Body of pancreas (tissue), 4 donors: ENCODE results near the gene EEFSEC. TPM values are rescaled to one million over a fixed set of nuclear protein-coding genes. Genes with fewer than 3 reads are reported as not detected.

ENCODE experiments used
- ATAC-seq: fragments of 150-250 bp; one replicate; pipeline ENCODE4 v1.9.1; 2016
- DNase-seq, 4 donors: peaks; one replicate each; pipeline ENCODE4 v3.0.0-alpha.2; 2019
- H3K27ac ChIP-seq, 4 donors: fragments of 200-600 bp; sonication (generic); 1 replicate in 3 of 4; 2 replicates in 1 of 4; pipeline versions ENCODE4 v1.5.1 to v1.6.1; 2016 to 2019; ENCODE audit warnings: mild to moderate bottlenecking in 1 of 4, mixed read lengths in 1 of 4, moderate library complexity in 1 of 4
- H3K27me3 ChIP-seq, 2 donors: fragments of 200-600 bp; sonication (generic); one replicate each; pipeline ENCODE4 v1.6.0; 2016; ENCODE audit warnings: mild to moderate bottlenecking in 1 of 2
- H3K36me3 ChIP-seq, 2 donors: fragments of 200-600 bp; sonication (generic); replicated peaks in 1 of 2; 2 replicates each; pipeline ENCODE4 v1.5.1; 2016; ENCODE audit warnings: low read depth in 2 of 2; ENCODE audit not compliant: insufficient read depth in 1 of 2
- H3K4me1 ChIP-seq: fragments of 200-600 bp; sonication (generic); one replicate; pipeline ENCODE4 v1.6.0; 2016
- H3K4me3 ChIP-seq, 2 donors: fragments of 200-600 bp; sonication (generic); 1 replicate in 1 of 2; 2 replicates in 1 of 2; pipeline ENCODE4 v1.5.1; 2016 to 2019
- H3K9me3 ChIP-seq, 3 donors: fragments of 200-600 bp; sonication (generic); 1 replicate in 2 of 3; 2 replicates in 1 of 3; pipeline ENCODE4 v1.5.1; 2016
- POLR2A ChIP-seq, 3 donors: fragments of 450-650 bp; IDR thresholded peaks; one replicate each; pipeline ENCODE4 v1.6.1; 2016; ENCODE audit warnings: antibody characterized with exemption in 3 of 3, mild to moderate bottlenecking in 2 of 3
- WGBS, 2 donors: methylation state at CpG; one replicate each; pipeline ENCODE4 v1.1.5; 2017; 5-methylcytosine and 5-hydroxymethylcytosine counted together
- intact Hi-C: fragments of 100-400 bp; cut with DNase I; formaldehyde crosslinking; loops from one replicate; pipeline ENCODE4 v1.15.1; 2023
- total RNA-seq, 2 donors: library from RNA; depleted of rRNA; stranded (reverse); fragments of >200 nt; gene quantifications; one replicate each; pipeline ENCODE4 v1.1.0, GENCODE V29; 2016
- TF ChIP-seq, protein P1 (sequence below), 7 experiments: fragments of 450-650 bp in 4 of 7; fragments of 200-600 bp in 3 of 7; sonication (generic) in 3 of 7; IDR thresholded peaks; one replicate each; pipeline ENCODE4 v1.5.1; 2016 to 2019; ENCODE audit warnings: antibody characterized with exemption in 7 of 7

The EEFSEC gene
- total RNA-seq, 2 donors from 2014 or later = 8.6 to 33.0 TPM

GRCh38 chr3:128397484-128397883, 244.2 kb downstream of the EEFSEC start:
- ATAC-seq = no peak
- TF ChIP-seq, protein P1, sequence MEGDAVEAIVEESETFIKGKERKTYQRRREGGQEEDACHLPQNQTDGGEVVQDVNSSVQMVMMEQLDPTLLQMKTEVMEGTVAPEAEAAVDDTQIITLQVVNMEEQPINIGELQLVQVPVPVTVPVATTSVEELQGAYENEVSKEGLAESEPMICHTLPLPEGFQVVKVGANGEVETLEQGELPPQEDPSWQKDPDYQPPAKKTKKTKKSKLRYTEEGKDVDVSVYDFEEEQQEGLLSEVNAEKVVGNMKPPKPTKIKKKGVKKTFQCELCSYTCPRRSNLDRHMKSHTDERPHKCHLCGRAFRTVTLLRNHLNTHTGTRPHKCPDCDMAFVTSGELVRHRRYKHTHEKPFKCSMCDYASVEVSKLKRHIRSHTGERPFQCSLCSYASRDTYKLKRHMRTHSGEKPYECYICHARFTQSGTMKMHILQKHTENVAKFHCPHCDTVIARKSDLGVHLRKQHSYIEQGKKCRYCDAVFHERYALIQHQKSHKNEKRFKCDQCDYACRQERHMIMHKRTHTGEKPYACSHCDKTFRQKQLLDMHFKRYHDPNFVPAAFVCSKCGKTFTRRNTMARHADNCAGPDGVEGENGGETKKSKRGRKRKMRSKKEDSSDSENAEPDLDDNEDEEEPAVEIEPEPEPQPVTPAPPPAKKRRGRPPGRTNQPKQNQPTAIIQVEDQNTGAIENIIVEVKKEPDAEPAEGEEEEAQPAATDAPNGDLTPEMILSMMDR (IDR thresholded peaks at IDR 0.05) = no peak
- TF ChIP-seq POLR2A (IDR thresholded peaks at IDR 0.05) = no peak
- WGBS, 2 donors = 60 to 84% methylated on average over 1 to 4 of the region's 5 CpGs
- Histone ChIP-seq H3K4me3 (no peak overlapping the region), H3K9me3 (no peaks in the 10 kb centered on the region), H3K27ac (no peak overlapping the region), H3K36me3 (no peaks in the 10 kb centered on the region), H3K27me3 (no peaks in the 10 kb centered on the region), H3K4me1 (peaks cover 41% of the 10 kb centered on the region)
- DNase-seq = no peak
- intact Hi-C loops = no loop called here

DNA sequence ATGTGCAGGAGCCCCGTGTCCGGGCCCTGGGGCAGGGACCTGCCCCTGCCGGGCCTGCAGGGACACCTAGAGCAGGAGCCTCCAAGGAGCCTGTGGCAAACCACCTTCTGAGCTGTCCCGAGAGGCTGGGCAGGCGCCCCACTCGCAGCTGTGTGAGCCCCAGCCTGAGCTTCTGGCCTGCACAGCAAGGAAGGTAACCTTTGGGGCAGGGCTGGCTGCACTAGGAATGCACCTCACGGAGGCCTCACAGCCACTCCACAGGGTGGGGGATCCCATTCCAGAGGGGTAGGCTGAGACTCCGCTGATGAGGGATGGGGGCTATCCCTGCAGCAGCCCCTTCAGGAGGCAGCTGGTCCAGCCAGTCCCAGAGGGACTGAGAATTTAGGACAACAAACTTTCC, 245.3 kb downstream of the EEFSEC start:
- WGBS, 2 donors = 87 to 90% methylated on average over 2 to 8 of the region's 8 CpGs
- ATAC-seq = no peak
- intact Hi-C loops = no loop called here

GRCh38 chr3:128399221-128399915, 246.1 kb downstream of the EEFSEC start:
- no peaks in the 10 kb centered on the region for H3K36me3 ChIP-seq

More for the DNA sequence above, 245.3 kb downstream of the EEFSEC start:
- Histone ChIP-seq H3K4me1 (peaks cover 41% of the 10 kb centered on the region), H3K27me3 (no peaks in the 10 kb centered on the region), H3K36me3 (no peaks in the 10 kb centered on the region), H3K4me3 (no peak overlapping the region), H3K9me3 (no peaks in the 10 kb centered on the region), H3K27ac (no peak overlapping the region)
- TF ChIP-seq POLR2A (IDR thresholded peaks at IDR 0.05) = no peak
- TF ChIP-seq, protein P1 (IDR thresholded peaks at IDR 0.05) = no peak
- no peak for DNase-seq

GRCh38 chr3:128400671-128401070, 247.4 kb downstream of the EEFSEC start:
- no peak for DNase-seq

More at GRCh38 chr3:128399221-128399915, 246.1 kb downstream of the EEFSEC start:
- Histone ChIP-seq H3K4me3 (no peak overlapping the region), H3K4me1 (peaks cover 48% of the 10 kb centered on the region), H3K27ac (no peak overlapping the region), H3K9me3 (no peaks in the 10 kb centered on the region), H3K27me3 (no peaks in the 10 kb centered on the region)
- no peak for TF ChIP-seq POLR2A (IDR thresholded peaks at IDR 0.05)
- TF ChIP-seq, protein P1 (IDR thresholded peaks at IDR 0.05) = no peak
- intact Hi-C loops = no loop called here
- 88 to 92% methylated on average over 21 to 22 of the region's 24 CpGs for WGBS, 2 donors
- DNase-seq (no peak), ATAC-seq (no peak)

More at GRCh38 chr3:128400671-128401070, 247.4 kb downstream of the EEFSEC start:
- H3K27ac ChIP-seq = no peak overlapping the region
- H3K27me3 ChIP-seq = no peaks in the 10 kb centered on the region
- no peaks in the 10 kb centered on the region for H3K36me3 ChIP-seq
- H3K4me1 ChIP-seq = peaks cover 49% of the 10 kb centered on the region
- H3K9me3 ChIP-seq = no peaks in the 10 kb centered on the region
- H3K4me3 ChIP-seq = no peak overlapping the region
- no peak for ATAC-seq
- intact Hi-C loops = no loop called here
- no peak for TF ChIP-seq POLR2A (IDR thresholded peaks at IDR 0.05)
- TF ChIP-seq, protein P1 (IDR thresholded peaks at IDR 0.05) = no peak
- WGBS, 2 donors = 95 to 100% methylated on average over 6 to 11 of the region's 11 CpGs
